HEK293 (cell line): ENCODE results near the gene SELENOO.

Experiments
- CTCF ChIA-PET: fragments of 350-600 bp; formaldehyde crosslinking; extraction: SDS; loops from one replicate; lab custom pipeline; 2021; ENCODE audit warnings: antibody characterized with exemption; lab: Yijun Ruan, JAX
- POLR2A ChIA-PET: fragments of 300-600 bp; formaldehyde crosslinking; extraction: SDS; loops from one replicate; lab custom pipeline; 2020; ENCODE audit warnings: antibody characterized with exemption, inconsistent platforms; lab: Yijun Ruan, JAX
- H3K27ac ChIP-seq: fragments of 200-500 bp; sonication (Bioruptor generic); 2 replicates; pipeline ENCODE4 v1.5.1; 2014; ENCODE audit warnings: low read depth, low read length, control low read depth, inconsistent platforms; ENCODE audit errors: extremely low read depth
- H3K36me3 ChIP-seq, 2 experiments: fragments of 200-500 bp in 1 of 2; sonication (Bioruptor generic) in 1 of 2; 1 replicate in 1 of 2; 2 replicates in 1 of 2; pipeline ENCODE4 v1.5.1; 2014 to 2017; ENCODE audit warnings: inconsistent platforms in 2 of 2, low read length in 2 of 2; ENCODE audit not compliant: control insufficient read depth in 2 of 2, insufficient read depth in 1 of 2
- H3K4me1 ChIP-seq: fragments of 200-500 bp; sonication (Bioruptor generic); 2 replicates; pipeline ENCODE4 v1.5.1; 2014; ENCODE audit warnings: mild to moderate bottlenecking, low read length, inconsistent platforms; ENCODE audit not compliant: control insufficient read depth, insufficient read depth
- H3K4me3 ChIP-seq: 2 replicates; pipeline ENCODE4 v1.5.1; 2011; ENCODE audit warnings: low read depth, mild to moderate bottlenecking, control low read depth, low read length, moderate library complexity
- H3K9me3 ChIP-seq: fragments of 200-500 bp; sonication (Bioruptor generic); 2 replicates; pipeline ENCODE4 v1.5.1; 2014; ENCODE audit warnings: low read depth, low read length, inconsistent platforms; ENCODE audit not compliant: control insufficient read depth, insufficient read depth
- BCL11B ChIP-seq: fragments of 450-650 bp; formaldehyde crosslinking; IDR thresholded peaks from 2 replicates; pipeline ENCODE4 v1.5.1; 2016; ENCODE audit warnings: low read depth, missing biosample characterization, missing genetic modification characterization
- FEZF1 ChIP-seq: fragments of 450-650 bp; formaldehyde crosslinking; IDR thresholded peaks from 2 replicates; pipeline ENCODE4 v1.5.1; 2016; ENCODE audit warnings: missing biosample characterization, missing genetic modification characterization
- HOXA7 ChIP-seq: sonication (generic); formaldehyde crosslinking; IDR thresholded peaks from 2 replicates; pipeline ENCODE4 v1.8.1; 2022; ENCODE audit warnings: missing genetic modification reagents, borderline replicate concordance
- INSM2 ChIP-seq: fragments of 450-650 bp; formaldehyde crosslinking; IDR thresholded peaks from 2 replicates; pipeline ENCODE4 v1.5.1; 2016; ENCODE audit warnings: missing biosample characterization, missing genetic modification characterization
- MEIS1 ChIP-seq: sonication (generic); formaldehyde crosslinking; IDR thresholded peaks from 2 replicates; pipeline ENCODE4 v1.8.1; 2022; ENCODE audit warnings: missing genetic modification reagents, mild to moderate bottlenecking, borderline replicate concordance
- OSR2 ChIP-seq: fragments of 450-650 bp; formaldehyde crosslinking; IDR thresholded peaks from 2 replicates; pipeline ENCODE4 v1.5.1; 2016; ENCODE audit warnings: missing biosample characterization, missing genetic modification characterization
- ZBTB17 ChIP-seq: fragments of 450-650 bp; formaldehyde crosslinking; IDR thresholded peaks from 2 replicates; pipeline ENCODE4 v1.5.1; 2016; ENCODE audit warnings: missing biosample characterization, missing genetic modification characterization
- ZFP69B ChIP-seq: fragments of 450-650 bp; formaldehyde crosslinking; IDR thresholded peaks from 2 replicates; pipeline ENCODE4 v1.5.1; 2016; ENCODE audit warnings: missing biosample characterization, missing genetic modification characterization
- ZIC2 ChIP-seq: fragments of 450-650 bp; formaldehyde crosslinking; IDR thresholded peaks from 2 replicates; pipeline ENCODE4 v1.5.1; 2016; ENCODE audit warnings: missing biosample characterization, missing genetic modification characterization
- ZNF140 ChIP-seq: fragments of 450-650 bp; formaldehyde crosslinking; IDR thresholded peaks from 2 replicates; pipeline ENCODE4 v1.5.1; 2016; ENCODE audit warnings: missing biosample characterization, missing genetic modification characterization
- ZNF146 ChIP-seq: fragments of 450-650 bp; formaldehyde crosslinking; IDR thresholded peaks from 2 replicates; pipeline ENCODE4 v1.5.1; 2016; ENCODE audit warnings: missing biosample characterization, missing genetic modification characterization
- ZNF266 ChIP-seq: fragments of 450-650 bp; formaldehyde crosslinking; IDR thresholded peaks from 2 replicates; pipeline ENCODE4 v1.5.1; 2016; ENCODE audit warnings: missing biosample characterization, missing genetic modification characterization, low read depth
- ZNF302 ChIP-seq: fragments of 450-650 bp; formaldehyde crosslinking; IDR thresholded peaks from 2 replicates; pipeline ENCODE4 v1.5.1; 2016; ENCODE audit warnings: missing biosample characterization, missing genetic modification characterization, low read depth
- ZNF324 ChIP-seq: fragments of 450-650 bp; formaldehyde crosslinking; IDR thresholded peaks from 2 replicates; pipeline ENCODE4 v1.5.1; 2016; ENCODE audit warnings: missing biosample characterization, missing genetic modification characterization
- ZNF423 ChIP-seq: fragments of 450-650 bp; formaldehyde crosslinking; IDR thresholded peaks from 2 replicates; pipeline ENCODE4 v1.5.1; 2016; ENCODE audit warnings: missing biosample characterization, missing genetic modification characterization
- ZNF596 ChIP-seq: fragments of 450-650 bp; IDR thresholded peaks from 2 replicates; pipeline ENCODE4 v1.5.0; 2018; ENCODE audit warnings: missing biosample characterization, mild to moderate bottlenecking, missing genetic modification characterization, moderate library complexity
- ZNF747 ChIP-seq: fragments of 450-650 bp; formaldehyde crosslinking; IDR thresholded peaks from 2 replicates; pipeline ENCODE4 v1.5.1; 2016; ENCODE audit warnings: missing biosample characterization, missing genetic modification characterization
- ZNF785 ChIP-seq: fragments of 450-650 bp; formaldehyde crosslinking; IDR thresholded peaks from 2 replicates; pipeline ENCODE4 v1.5.1; 2016; ENCODE audit warnings: missing biosample characterization, missing genetic modification characterization
- TF ChIP-seq, protein P1 (sequence below): fragments of 450-650 bp; formaldehyde crosslinking; IDR thresholded peaks from 2 replicates; pipeline ENCODE4 v1.5.1; 2016; ENCODE audit warnings: missing biosample characterization, missing genetic modification characterization

Gene SELENOO

GRCh38 chr22:50232481-50233151 is 31.8 kb downstream of the SELENOO start:
- POLR2A ChIA-PET, result interaction anchor here (0.7 to 1.3 kb wide), 2 partner anchors 12 to 110 kb away, joined by 3 to 4 read pairs; partner anchors contain the start of gene TUBGCP6
- CTCF ChIA-PET, result interaction anchor here (0.7 to 1.8 kb wide), 5 partner anchors 9 to 198 kb away, joined by 3 to 7 read pairs (median 3); no protein-coding TSS in a partner anchor
- Histone ChIP-seq H3K4me1 (no peaks in the 10 kb centered on the region), H3K27ac (no peak overlapping the region), H3K9me3 (no peaks in the 10 kb centered on the region), H3K36me3 (peaks cover 23 to 71% of the 10 kb centered on the region in 2 experiments), H3K4me3 (no peak overlapping the region)
- no peak for TF ChIP-seq ZNF423
- TF ChIP-seq BCL11B (tag by site-specific recombination), result no peak
- no peak for TF ChIP-seq ZIC2 (tag by site-specific recombination)
- no peak for TF ChIP-seq HOXA7
- TF ChIP-seq ZNF266 (tag by site-specific recombination), result no peak
- no peak for TF ChIP-seq ZNF785 (tag by site-specific recombination)
- TF ChIP-seq ZNF146 (tag by site-specific recombination), result no peak
- TF ChIP-seq ZBTB17 (tag by site-specific recombination), result no peak
- TF ChIP-seq, protein P1, sequence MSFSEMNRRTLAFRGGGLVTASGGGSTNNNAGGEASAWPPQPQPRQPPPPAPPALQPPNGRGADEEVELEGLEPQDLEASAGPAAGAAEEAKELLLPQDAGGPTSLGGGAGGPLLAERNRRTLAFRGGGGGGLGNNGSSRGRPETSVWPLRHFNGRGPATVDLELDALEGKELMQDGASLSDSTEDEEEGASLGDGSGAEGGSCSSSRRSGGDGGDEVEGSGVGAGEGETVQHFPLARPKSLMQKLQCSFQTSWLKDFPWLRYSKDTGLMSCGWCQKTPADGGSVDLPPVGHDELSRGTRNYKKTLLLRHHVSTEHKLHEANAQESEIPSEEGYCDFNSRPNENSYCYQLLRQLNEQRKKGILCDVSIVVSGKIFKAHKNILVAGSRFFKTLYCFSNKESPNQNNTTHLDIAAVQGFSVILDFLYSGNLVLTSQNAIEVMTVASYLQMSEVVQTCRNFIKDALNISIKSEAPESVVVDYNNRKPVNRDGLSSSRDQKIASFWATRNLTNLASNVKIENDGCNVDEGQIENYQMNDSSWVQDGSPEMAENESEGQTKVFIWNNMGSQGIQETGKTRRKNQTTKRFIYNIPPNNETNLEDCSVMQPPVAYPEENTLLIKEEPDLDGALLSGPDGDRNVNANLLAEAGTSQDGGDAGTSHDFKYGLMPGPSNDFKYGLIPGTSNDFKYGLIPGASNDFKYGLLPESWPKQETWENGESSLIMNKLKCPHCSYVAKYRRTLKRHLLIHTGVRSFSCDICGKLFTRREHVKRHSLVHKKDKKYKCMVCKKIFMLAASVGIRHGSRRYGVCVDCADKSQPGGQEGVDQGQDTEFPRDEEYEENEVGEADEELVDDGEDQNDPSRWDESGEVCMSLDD (tag by site-specific recombination), result no peak
- no peak for TF ChIP-seq ZNF596
- no peak for TF ChIP-seq ZNF302
- TF ChIP-seq MEIS1 (CRISPR knock-in tag), result no peak
- TF ChIP-seq ZFP69B (tag by site-specific recombination), result no peak
- no peak for TF ChIP-seq FEZF1 (tag by site-specific recombination)
- TF ChIP-seq ZNF324 (tag by site-specific recombination), result no peak
- no peak for TF ChIP-seq ZNF747 (tag by site-specific recombination)
- TF ChIP-seq ZNF140 (tag by site-specific recombination), result no peak
- TF ChIP-seq OSR2, result no peak
- TF ChIP-seq INSM2 (tag by site-specific recombination), result no peak

DNA sequence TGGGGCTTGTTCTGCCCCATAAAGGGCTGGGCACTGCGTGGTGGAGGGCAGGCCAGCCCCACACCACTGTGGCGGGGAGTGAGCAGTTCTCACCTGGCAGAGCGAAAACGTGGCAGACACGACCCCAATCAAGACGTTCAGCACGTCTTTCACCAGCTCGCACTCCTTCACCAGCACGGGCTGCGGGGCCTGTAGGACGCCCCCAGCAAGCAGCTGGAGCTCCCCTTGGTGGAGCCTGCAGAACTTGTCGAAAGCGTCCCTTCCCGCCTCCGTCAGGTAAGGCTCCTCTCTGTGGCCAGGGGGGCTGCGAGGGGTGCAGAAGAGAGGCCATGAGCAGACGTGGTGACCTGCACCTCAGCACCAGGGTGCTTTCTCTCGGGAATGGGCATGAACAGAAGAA is 32.4 kb downstream of the SELENOO start:
- H3K4me1 ChIP-seq, result no peaks in the 10 kb centered on the region
- CTCF ChIA-PET, result interaction anchor here (0.7 to 1.8 kb wide), 5 partner anchors 8 to 198 kb away, joined by 3 to 7 read pairs (median 3); no protein-coding TSS in a partner anchor
- no peak overlapping the region for H3K4me3 ChIP-seq
- H3K9me3 ChIP-seq, result no peaks in the 10 kb centered on the region
- no peak overlapping the region for H3K27ac ChIP-seq
- peaks cover 29 to 71% of the 10 kb centered on the region in 2 experiments for H3K36me3 ChIP-seq
- TF ChIP-seq ZNF423, result no peak
- POLR2A ChIA-PET, result interaction anchor here (1.3 kb wide), 1 partner anchor 11 kb away, joined by 4 read pairs; the partner anchor contains the start of gene TUBGCP6
